Measurements from ENCODE around the gene SYTL3. TPM values are rescaled to one million over a fixed set of nuclear protein-coding genes. Genes with fewer than 3 reads are reported as not detected.

The SYTL3 gene
- polyA plus RNA-seq, 1 of the 3 experiments (the other 2 are of a cell fraction), result 2.3 TPM

- H3K27me3 ChIP-seq (ENCODE audit: insufficient read depth), result no peaks in the 10 kb centered on the region
- ChIA-PET CTCF (interaction anchor here (1.5 kb wide), 1 partner anchor 25 kb away, joined by 4 read pairs; no protein-coding TSS in a partner anchor), POLR2A (no interaction called here)
- DNase-seq, result no peak
- H3K4me2 ChIP-seq, result no peak overlapping the region
- no peaks in the 10 kb centered on the region for H4K20me1 ChIP-seq (ENCODE audit: insufficient read depth)
- no peaks in the 10 kb centered on the region for H3K9me2 ChIP-seq
- H3K4me3 ChIP-seq (ENCODE audit: low read depth in 2 of 2, low read length in 1 of 2), result no peak overlapping the region
- H2AFZ ChIP-seq (ENCODE audit: low read depth), result no peak overlapping the region
- no peaks in the 10 kb centered on the region for H3K79me2 ChIP-seq (ENCODE audit: insufficient read depth)
- TF ChIP-seq SIN3A (IDR thresholded peaks at IDR 0.05; ENCODE audit: borderline replicate concordance, low read depth, low read length) (no peak), ELF1 (IDR thresholded peaks at IDR 0.05) (no peak), CHD2 (IDR thresholded peaks at IDR 0.05; ENCODE audit: low read length, partially characterized antibody) (no peak), JUND (IDR thresholded peaks at IDR 0.05) (no peak), NFIC (IDR thresholded peaks at IDR 0.05; ENCODE audit: borderline replicate concordance) (no peak), GATA2 (CRISPR knock-in tag; IDR thresholded peaks at IDR 0.05) (no peak), RCOR1 (IDR thresholded peaks at IDR 0.05; ENCODE audit: low read length) (no peak), SMC3 (IDR thresholded peaks at IDR 0.05; ENCODE audit: low read depth, low read length) (no peak), TCF12 (IDR thresholded peaks at IDR 0.05) (no peak), RXRA (IDR thresholded peaks at IDR 0.05; ENCODE audit: borderline replicate concordance, low read depth) (no peak), MXI1 (IDR thresholded peaks at IDR 0.05; ENCODE audit: low read depth, low read length) (no peak), FOXM1 (IDR thresholded peaks at IDR 0.05; ENCODE audit: low read depth) (no peak), MEF2A (IDR thresholded peaks at IDR 0.05; ENCODE audit: borderline replicate concordance, low read depth) (no peak), YY1 (IDR thresholded peaks at IDR 0.05; ENCODE audit: low read depth) (no peak), FOXJ3 (CRISPR knock-in tag; IDR thresholded peaks at IDR 0.05) (no peak), TEAD4 (IDR thresholded peaks at IDR 0.05; ENCODE audit: borderline replicate concordance, insufficient read depth) (no peak)
- TF ChIP-seq, protein P1, sequence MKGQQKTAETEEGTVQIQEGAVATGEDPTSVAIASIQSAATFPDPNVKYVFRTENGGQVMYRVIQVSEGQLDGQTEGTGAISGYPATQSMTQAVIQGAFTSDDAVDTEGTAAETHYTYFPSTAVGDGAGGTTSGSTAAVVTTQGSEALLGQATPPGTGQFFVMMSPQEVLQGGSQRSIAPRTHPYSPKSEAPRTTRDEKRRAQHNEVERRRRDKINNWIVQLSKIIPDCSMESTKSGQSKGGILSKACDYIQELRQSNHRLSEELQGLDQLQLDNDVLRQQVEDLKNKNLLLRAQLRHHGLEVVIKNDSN (IDR thresholded peaks at IDR 0.05; ENCODE audit: borderline replicate concordance, low read depth), result no peak
- TF ChIP-seq, protein P2, sequence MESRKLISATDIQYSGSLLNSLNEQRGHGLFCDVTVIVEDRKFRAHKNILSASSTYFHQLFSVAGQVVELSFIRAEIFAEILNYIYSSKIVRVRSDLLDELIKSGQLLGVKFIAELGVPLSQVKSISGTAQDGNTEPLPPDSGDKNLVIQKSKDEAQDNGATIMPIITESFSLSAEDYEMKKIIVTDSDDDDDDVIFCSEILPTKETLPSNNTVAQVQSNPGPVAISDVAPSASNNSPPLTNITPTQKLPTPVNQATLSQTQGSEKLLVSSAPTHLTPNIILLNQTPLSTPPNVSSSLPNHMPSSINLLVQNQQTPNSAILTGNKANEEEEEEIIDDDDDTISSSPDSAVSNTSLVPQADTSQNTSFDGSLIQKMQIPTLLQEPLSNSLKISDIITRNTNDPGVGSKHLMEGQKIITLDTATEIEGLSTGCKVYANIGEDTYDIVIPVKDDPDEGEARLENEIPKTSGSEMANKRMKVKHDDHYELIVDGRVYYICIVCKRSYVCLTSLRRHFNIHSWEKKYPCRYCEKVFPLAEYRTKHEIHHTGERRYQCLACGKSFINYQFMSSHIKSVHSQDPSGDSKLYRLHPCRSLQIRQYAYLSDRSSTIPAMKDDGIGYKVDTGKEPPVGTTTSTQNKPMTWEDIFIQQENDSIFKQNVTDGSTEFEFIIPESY (IDR thresholded peaks at IDR 0.05; ENCODE audit: borderline replicate concordance, low read depth), result no peak
- TF ChIP-seq, protein P3, sequence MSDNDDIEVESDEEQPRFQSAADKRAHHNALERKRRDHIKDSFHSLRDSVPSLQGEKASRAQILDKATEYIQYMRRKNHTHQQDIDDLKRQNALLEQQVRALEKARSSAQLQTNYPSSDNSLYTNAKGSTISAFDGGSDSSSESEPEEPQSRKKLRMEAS (IDR thresholded peaks at IDR 0.05; ENCODE audit: low read depth), result no peak
- TF ChIP-seq, protein P4, sequence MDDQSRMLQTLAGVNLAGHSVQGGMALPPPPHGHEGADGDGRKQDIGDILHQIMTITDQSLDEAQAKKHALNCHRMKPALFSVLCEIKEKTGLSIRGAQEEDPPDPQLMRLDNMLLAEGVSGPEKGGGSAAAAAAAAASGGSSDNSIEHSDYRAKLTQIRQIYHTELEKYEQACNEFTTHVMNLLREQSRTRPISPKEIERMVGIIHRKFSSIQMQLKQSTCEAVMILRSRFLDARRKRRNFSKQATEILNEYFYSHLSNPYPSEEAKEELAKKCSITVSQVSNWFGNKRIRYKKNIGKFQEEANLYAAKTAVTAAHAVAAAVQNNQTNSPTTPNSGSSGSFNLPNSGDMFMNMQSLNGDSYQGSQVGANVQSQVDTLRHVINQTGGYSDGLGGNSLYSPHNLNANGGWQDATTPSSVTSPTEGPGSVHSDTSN (IDR thresholded peaks at IDR 0.05), result no peak
- 94% methylated on average over 5 of the region's 18 CpGs for WGBS (ENCODE audit: low lambda C conversion rate)
- H3F3A ChIP-seq (replicated peaks; ENCODE audit: insufficient read depth), result peaks cover 4% of the 10 kb centered on the region
- no peaks in the 10 kb centered on the region for H3K36me3 ChIP-seq (replicated peaks in 1 of 2; ENCODE audit: control insufficient read depth in 1 of 2, insufficient read depth in 2 of 2, low read length in 1 of 2)
- H3K4me1 ChIP-seq (ENCODE audit: control insufficient read depth in 1 of 2, insufficient read depth in 2 of 2, low read depth in 1 of 2, low read length in 1 of 2), result no peaks in the 10 kb centered on the region
- H3K27ac ChIP-seq (ENCODE audit: low read depth in 2 of 2, low read length in 1 of 2), result no peak overlapping the region
- H3K9me3 ChIP-seq, result no peaks in the 10 kb centered on the region
- no peak overlapping the region for H3K9ac ChIP-seq
These were observed 15.5 kb downstream of the SYTL3 start for GRCh38 chr6:158665332-158665731.
